Spleen (tissue), 7 donors: ENCODE results near the gene ACSL5.
"Not testable (repeated sequence)": the region's sequence is repeated elsewhere in the genome, so short reads cannot be mapped to it uniquely, and the experiment has no call there.

Experiments used
- POLR2A ChIP-seq, 3 donors: fragments of 450-650 bp; IDR thresholded peaks; one replicate each; pipeline ENCODE4 v1.5.1; 2017; ENCODE audit warnings: antibody characterized with exemption in 3 of 3, mild to moderate bottlenecking in 1 of 3
- TF ChIP-seq, protein P1 (sequence below), 11 experiments: fragments of 200-600 bp in 7 of 11; fragments of 450-650 bp in 4 of 11; sonication (generic) in 4 of 11; IDR thresholded peaks in 8 of 11; conservative IDR thresholded peaks in 3 of 11; 1 replicate in 7 of 11; 2 replicates in 4 of 11; pipeline versions ENCODE4 v1.4.0 to v1.8.0; 2016 to 2021; ENCODE audit warnings: antibody characterized with exemption in 11 of 11, inconsistent platforms in 4 of 11, mild to moderate bottlenecking in 1 of 11
- donor health status: DM: no; HTN: no; CAD: no; lungs with moderate emphysema.
- donor health status: DM: no; HTN: no; CAD: no.
- donor health status: DM: no; HTN: no; CAD: no.

DNA sequence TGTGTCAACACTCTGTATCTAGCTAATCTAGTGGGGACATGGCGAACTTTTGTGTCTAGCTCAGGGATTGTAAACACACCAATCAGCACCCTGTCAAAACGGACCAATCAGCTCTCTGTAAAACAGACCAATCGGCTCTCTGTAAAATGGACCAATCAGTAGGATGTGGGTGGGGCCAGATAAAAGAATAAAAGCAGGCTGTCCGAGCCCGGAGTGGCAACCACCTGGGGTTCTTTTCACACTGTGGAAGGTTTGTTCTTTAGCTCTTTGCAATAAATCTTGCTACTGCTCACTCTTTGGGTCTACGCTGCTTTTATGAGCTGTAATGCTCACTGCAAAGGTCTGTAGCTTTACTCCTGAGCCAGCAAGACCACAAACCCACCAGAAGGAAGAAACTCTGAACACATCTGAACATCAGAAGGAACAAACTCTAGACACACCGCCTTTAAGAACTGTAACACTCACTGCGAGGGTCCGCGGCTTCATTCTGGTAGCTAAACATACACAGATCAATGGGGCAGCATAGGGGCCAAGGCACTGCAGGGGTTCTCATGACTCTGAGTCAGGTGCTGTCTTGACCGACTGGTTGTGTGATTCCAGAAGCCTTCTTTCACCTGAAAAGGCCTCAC lies 1.6 kb upstream of the ACSL5 start:
- TF ChIP-seq, protein P1, sequence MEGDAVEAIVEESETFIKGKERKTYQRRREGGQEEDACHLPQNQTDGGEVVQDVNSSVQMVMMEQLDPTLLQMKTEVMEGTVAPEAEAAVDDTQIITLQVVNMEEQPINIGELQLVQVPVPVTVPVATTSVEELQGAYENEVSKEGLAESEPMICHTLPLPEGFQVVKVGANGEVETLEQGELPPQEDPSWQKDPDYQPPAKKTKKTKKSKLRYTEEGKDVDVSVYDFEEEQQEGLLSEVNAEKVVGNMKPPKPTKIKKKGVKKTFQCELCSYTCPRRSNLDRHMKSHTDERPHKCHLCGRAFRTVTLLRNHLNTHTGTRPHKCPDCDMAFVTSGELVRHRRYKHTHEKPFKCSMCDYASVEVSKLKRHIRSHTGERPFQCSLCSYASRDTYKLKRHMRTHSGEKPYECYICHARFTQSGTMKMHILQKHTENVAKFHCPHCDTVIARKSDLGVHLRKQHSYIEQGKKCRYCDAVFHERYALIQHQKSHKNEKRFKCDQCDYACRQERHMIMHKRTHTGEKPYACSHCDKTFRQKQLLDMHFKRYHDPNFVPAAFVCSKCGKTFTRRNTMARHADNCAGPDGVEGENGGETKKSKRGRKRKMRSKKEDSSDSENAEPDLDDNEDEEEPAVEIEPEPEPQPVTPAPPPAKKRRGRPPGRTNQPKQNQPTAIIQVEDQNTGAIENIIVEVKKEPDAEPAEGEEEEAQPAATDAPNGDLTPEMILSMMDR (IDR thresholded peaks at IDR 0.05 in 8 of 11, conservative IDR thresholded peaks at IDR 0.05 in 3 of 11): not testable (repeated sequence)
- not testable (repeated sequence) for TF ChIP-seq POLR2A (IDR thresholded peaks at IDR 0.05)
